ENCODE results near the gene SMIM3. TPM values are rescaled to one million over a fixed set of nuclear protein-coding genes. Genes with fewer than 3 reads are reported as not detected.

The SMIM3 gene
- total and polyA plus RNA-seq, 2 of the 13 experiments (the other 11 are each of a cell fraction or from before 2014, with no cell fraction given) = 11.6 to 96.7 TPM

DNA sequence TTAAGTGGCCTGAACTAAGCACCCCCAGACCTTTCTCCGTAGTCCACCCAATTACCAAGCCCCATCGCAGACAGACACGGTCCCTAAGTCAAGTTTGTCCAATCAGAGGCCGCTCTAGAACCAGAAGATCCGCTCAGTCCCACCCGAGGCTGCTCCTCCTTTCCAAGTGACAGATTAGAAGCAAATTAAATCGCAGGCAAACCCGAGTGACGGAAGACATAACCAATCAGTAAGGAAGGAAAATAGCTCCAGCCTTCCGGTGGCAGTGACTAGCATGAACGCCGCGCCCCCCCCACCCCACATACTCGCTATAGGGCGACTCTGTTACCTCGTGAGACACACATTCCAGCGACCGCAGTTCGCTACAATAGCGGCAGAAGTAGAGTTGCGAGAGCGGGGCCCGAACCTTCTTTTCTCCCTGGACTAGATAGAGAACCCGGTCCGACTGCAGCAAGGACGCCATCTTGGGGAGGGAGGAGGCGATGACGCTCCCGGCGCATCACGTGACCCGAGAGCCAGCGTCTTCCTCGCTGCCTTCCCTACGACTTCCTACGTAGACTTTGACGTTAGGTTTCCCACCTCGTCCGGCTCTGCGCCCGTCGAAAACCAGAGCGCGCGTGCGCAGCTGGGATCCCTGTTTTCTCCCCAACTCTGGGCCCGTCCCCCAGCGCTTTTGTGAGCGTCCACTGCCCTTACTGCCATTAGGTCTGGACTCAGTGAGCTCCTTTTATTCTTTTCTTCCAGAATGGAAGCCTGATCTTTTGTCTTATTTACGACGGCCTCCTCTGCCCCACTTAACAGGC lies 19.8 kb upstream of the SMIM3 start, which contains the start of gene DCTN4 (continued):
- TF ChIP-seq, protein P1, sequence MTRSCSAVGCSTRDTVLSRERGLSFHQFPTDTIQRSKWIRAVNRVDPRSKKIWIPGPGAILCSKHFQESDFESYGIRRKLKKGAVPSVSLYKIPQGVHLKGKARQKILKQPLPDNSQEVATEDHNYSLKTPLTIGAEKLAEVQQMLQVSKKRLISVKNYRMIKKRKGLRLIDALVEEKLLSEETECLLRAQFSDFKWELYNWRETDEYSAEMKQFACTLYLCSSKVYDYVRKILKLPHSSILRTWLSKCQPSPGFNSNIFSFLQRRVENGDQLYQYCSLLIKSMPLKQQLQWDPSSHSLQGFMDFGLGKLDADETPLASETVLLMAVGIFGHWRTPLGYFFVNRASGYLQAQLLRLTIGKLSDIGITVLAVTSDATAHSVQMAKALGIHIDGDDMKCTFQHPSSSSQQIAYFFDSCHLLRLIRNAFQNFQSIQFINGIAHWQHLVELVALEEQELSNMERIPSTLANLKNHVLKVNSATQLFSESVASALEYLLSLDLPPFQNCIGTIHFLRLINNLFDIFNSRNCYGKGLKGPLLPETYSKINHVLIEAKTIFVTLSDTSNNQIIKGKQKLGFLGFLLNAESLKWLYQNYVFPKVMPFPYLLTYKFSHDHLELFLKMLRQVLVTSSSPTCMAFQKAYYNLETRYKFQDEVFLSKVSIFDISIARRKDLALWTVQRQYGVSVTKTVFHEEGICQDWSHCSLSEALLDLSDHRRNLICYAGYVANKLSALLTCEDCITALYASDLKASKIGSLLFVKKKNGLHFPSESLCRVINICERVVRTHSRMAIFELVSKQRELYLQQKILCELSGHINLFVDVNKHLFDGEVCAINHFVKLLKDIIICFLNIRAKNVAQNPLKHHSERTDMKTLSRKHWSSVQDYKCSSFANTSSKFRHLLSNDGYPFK (CRISPR knock-in tag; IDR thresholded peaks at IDR 0.05; ENCODE audit: borderline replicate concordance) = peak; percentile 98
- TF ChIP-seq ZSCAN20 (CRISPR knock-in tag; IDR thresholded peaks at IDR 0.05; ENCODE audit: borderline replicate concordance) = no peak
- TF ChIP-seq ZNF230 (CRISPR knock-in tag; IDR thresholded peaks at IDR 0.05) = peak; percentile 77; the same call in 1 of the 2 replicates
- TF ChIP-seq SALL2 (CRISPR knock-in tag; IDR thresholded peaks at IDR 0.05) = peak; percentile 49
- TF ChIP-seq, protein P2, sequence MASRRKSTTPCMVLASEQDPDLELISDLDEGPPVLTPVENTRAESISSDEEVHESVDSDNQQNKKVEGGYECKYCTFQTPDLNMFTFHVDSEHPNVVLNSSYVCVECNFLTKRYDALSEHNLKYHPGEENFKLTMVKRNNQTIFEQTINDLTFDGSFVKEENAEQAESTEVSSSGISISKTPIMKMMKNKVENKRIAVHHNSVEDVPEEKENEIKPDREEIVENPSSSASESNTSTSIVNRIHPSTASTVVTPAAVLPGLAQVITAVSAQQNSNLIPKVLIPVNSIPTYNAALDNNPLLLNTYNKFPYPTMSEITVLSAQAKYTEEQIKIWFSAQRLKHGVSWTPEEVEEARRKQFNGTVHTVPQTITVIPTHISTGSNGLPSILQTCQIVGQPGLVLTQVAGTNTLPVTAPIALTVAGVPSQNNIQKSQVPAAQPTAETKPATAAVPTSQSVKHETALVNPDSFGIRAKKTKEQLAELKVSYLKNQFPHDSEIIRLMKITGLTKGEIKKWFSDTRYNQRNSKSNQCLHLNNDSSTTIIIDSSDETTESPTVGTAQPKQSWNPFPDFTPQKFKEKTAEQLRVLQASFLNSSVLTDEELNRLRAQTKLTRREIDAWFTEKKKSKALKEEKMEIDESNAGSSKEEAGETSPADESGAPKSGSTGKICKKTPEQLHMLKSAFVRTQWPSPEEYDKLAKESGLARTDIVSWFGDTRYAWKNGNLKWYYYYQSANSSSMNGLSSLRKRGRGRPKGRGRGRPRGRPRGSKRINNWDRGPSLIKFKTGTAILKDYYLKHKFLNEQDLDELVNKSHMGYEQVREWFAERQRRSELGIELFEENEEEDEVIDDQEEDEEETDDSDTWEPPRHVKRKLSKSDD (CRISPR knock-in tag; IDR thresholded peaks at IDR 0.05; ENCODE audit: low read depth) = peak; percentile 93
- TF ChIP-seq SP1 (IDR thresholded peaks at IDR 0.05) = no peak
- TF ChIP-seq SP1 (CRISPR knock-in tag; IDR thresholded peaks at IDR 0.05) = peak; percentile 44; the same call in 1 of the 2 replicates
- TF ChIP-seq ZNF224 (CRISPR knock-in tag; IDR thresholded peaks at IDR 0.05) = 0 out of 2 replicates have a peak, but pooled peaks have one; percentile 15
- peak; percentile 66 for TF ChIP-seq RFX5 (IDR thresholded peaks at IDR 0.05; ENCODE audit: low read depth, low read length)
- TF ChIP-seq NFIC (IDR thresholded peaks at IDR 0.05; ENCODE audit: low read length) = peak; percentile 12; the same call in 1 of the 2 replicates
- TF ChIP-seq ZNF709 (CRISPR knock-in tag; IDR thresholded peaks at IDR 0.05) = peak; percentile 76
- TF ChIP-seq TCF7 (IDR thresholded peaks at IDR 0.05; ENCODE audit: low read depth) = no peak
- TF ChIP-seq, protein P3, sequence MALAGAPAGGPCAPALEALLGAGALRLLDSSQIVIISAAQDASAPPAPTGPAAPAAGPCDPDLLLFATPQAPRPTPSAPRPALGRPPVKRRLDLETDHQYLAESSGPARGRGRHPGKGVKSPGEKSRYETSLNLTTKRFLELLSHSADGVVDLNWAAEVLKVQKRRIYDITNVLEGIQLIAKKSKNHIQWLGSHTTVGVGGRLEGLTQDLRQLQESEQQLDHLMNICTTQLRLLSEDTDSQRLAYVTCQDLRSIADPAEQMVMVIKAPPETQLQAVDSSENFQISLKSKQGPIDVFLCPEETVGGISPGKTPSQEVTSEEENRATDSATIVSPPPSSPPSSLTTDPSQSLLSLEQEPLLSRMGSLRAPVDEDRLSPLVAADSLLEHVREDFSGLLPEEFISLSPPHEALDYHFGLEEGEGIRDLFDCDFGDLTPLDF (CRISPR knock-in tag; IDR thresholded peaks at IDR 0.05) = no peak
- TF ChIP-seq, protein P4, sequence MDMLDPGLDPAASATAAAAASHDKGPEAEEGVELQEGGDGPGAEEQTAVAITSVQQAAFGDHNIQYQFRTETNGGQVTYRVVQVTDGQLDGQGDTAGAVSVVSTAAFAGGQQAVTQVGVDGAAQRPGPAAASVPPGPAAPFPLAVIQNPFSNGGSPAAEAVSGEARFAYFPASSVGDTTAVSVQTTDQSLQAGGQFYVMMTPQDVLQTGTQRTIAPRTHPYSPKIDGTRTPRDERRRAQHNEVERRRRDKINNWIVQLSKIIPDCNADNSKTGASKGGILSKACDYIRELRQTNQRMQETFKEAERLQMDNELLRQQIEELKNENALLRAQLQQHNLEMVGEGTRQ (IDR thresholded peaks at IDR 0.05; ENCODE audit: low read depth, low read length) = peak; percentile 99
- TF ChIP-seq, protein P4 (CRISPR knock-in tag; IDR thresholded peaks at IDR 0.05; ENCODE audit: borderline replicate concordance) = peak; percentile 99; the same call in 1 of the 2 replicates
- TF ChIP-seq XRCC5 (optimal IDR thresholded peaks at IDR 0.05; ENCODE audit: low read length) = peak; percentile 76
- TF ChIP-seq HOXA5 (CRISPR knock-in tag; IDR thresholded peaks at IDR 0.05) = peak; percentile 32; the same call in 1 of the 2 replicates
- no peak for TF ChIP-seq ZNF460 (CRISPR knock-in tag; IDR thresholded peaks at IDR 0.05; ENCODE audit: borderline replicate concordance)
- TF ChIP-seq NFIB (CRISPR knock-in tag; IDR thresholded peaks at IDR 0.05; ENCODE audit: borderline replicate concordance) = no peak

All from HepG2 (cell line).